ENCODE data around the gene EFNA1.

DNA sequence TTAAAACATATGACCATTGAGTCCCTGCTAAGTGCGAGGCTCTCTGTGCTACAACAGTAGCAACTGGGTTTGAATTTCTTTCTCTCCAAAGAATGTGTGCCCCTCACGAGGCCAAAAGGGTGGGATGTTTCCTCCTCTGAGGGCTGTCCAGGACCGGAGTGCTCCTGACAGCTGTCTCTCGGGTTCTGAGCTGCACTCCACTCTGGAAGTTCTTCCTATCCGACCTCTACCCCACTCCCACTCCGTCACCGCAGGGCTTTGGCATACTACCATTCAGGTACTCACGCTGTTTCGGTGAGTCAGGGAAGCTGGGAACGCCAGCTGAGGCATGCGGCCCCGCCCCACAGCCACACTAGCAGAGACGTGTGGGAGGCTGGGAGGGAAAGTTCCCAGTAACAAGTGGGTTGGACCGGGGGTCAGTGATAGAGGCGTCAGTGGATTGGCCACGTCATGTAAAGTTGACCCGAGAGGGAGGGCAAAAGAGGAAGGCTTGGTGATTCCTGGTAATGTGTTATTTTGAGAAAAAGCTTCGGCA, 7.3 kb downstream of the EFNA1 start:
- TF ChIP-seq, protein P1, sequence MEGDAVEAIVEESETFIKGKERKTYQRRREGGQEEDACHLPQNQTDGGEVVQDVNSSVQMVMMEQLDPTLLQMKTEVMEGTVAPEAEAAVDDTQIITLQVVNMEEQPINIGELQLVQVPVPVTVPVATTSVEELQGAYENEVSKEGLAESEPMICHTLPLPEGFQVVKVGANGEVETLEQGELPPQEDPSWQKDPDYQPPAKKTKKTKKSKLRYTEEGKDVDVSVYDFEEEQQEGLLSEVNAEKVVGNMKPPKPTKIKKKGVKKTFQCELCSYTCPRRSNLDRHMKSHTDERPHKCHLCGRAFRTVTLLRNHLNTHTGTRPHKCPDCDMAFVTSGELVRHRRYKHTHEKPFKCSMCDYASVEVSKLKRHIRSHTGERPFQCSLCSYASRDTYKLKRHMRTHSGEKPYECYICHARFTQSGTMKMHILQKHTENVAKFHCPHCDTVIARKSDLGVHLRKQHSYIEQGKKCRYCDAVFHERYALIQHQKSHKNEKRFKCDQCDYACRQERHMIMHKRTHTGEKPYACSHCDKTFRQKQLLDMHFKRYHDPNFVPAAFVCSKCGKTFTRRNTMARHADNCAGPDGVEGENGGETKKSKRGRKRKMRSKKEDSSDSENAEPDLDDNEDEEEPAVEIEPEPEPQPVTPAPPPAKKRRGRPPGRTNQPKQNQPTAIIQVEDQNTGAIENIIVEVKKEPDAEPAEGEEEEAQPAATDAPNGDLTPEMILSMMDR (conservative IDR thresholded peaks at IDR 0.05), result no peak
- no peak for TF ChIP-seq EZH2 (IDR thresholded peaks at IDR 0.05; ENCODE audit: low read depth)

All from PC-9 (cell line).